SK-N-SH (cell line): ENCODE results near the gene HNRNPUL1. TPM values are rescaled to one million over a fixed set of nuclear protein-coding genes. Genes with fewer than 3 reads are reported as not detected.

ENCODE experiments used
- EP300 ChIP-seq, 2 experiments: IDR thresholded peaks; 2 replicates each; pipeline versions ENCODE4 v1.4.0 to v1.6.1; 2012; ENCODE audit warnings: borderline replicate concordance in 1 of 2, low read depth in 1 of 2, low read length in 1 of 2
- EZH2phosphoT487 ChIP-seq: fragments of 200-600 bp; sonication (generic); IDR thresholded peaks from 2 replicates; pipeline ENCODE4 v1.6.1; 2017; ENCODE audit warnings: low read depth, mixed run types, mild to moderate bottlenecking, antibody characterized with exemption, moderate library complexity, borderline replicate concordance
- FOSL2 ChIP-seq: IDR thresholded peaks from 2 replicates; pipeline ENCODE4 v1.4.0; 2012; ENCODE audit warnings: low read depth, mild to moderate bottlenecking, moderate library complexity, borderline replicate concordance
- GABPA ChIP-seq: IDR thresholded peaks from 2 replicates; pipeline ENCODE4 v1.4.0; 2012; ENCODE audit warnings: low read depth, mild to moderate bottlenecking
- JUND ChIP-seq: IDR thresholded peaks from 2 replicates; pipeline ENCODE4 v1.4.0; 2012
- MAX ChIP-seq: IDR thresholded peaks from 2 replicates; pipeline ENCODE4 v1.4.0; 2012; ENCODE audit warnings: low read depth
- NFIC ChIP-seq: IDR thresholded peaks from 2 replicates; pipeline ENCODE4 v1.4.0; 2012; ENCODE audit warnings: borderline replicate concordance
- PBX3 ChIP-seq: IDR thresholded peaks from 2 replicates; pipeline ENCODE4; 2012
- POLR2AphosphoS5 ChIP-seq: IDR thresholded peaks from 2 replicates; pipeline ENCODE4 v1.6.1; 2012; ENCODE audit warnings: low read depth, low read length
- RAD21 ChIP-seq: IDR thresholded peaks from 2 replicates; pipeline ENCODE4 v1.6.1; 2012; ENCODE audit warnings: mild to moderate bottlenecking, low read length
- REST ChIP-seq: IDR thresholded peaks from 2 replicates; pipeline ENCODE4 v1.6.1; 2012; ENCODE audit warnings: mild to moderate bottlenecking, low read depth, low read length, moderate library complexity
- RFX5 ChIP-seq: IDR thresholded peaks from 2 replicates; pipeline ENCODE4 v1.6.1; 2012; ENCODE audit warnings: mild to moderate bottlenecking, improper control_type of control experiment, low read length
- RXRA ChIP-seq: IDR thresholded peaks from 2 replicates; pipeline ENCODE4 v1.4.0; 2012; ENCODE audit warnings: low read depth, mild to moderate bottlenecking, borderline replicate concordance
- SMC3 ChIP-seq: IDR thresholded peaks from 2 replicates; pipeline ENCODE4 v1.6.1; 2012; ENCODE audit warnings: low read depth, low read length, improper control_type of control experiment
- TAF1 ChIP-seq: IDR thresholded peaks from 2 replicates; pipeline ENCODE4 v1.6.1; 2012; ENCODE audit warnings: low read depth, mild to moderate bottlenecking, low read length, moderate library complexity, borderline replicate concordance
- TCF12 ChIP-seq: IDR thresholded peaks from 2 replicates; pipeline ENCODE4 v1.4.0; 2012
- TEAD4 ChIP-seq: IDR thresholded peaks from 2 replicates; pipeline ENCODE4 v1.4.0; 2012; ENCODE audit warnings: mild to moderate bottlenecking, borderline replicate concordance; ENCODE audit not compliant: insufficient read depth
- USF1 ChIP-seq: IDR thresholded peaks from 2 replicates; pipeline ENCODE4 v1.4.0; 2012; ENCODE audit warnings: low read depth, borderline replicate concordance
- YY1 ChIP-seq: IDR thresholded peaks from 2 replicates; pipeline ENCODE4 v1.4.0; 2012; ENCODE audit warnings: low read depth, mild to moderate bottlenecking
- polyA plus RNA-seq, 3 experiments: library from polyadenylated mRNA; depleted of rRNA; stranded (reverse); fragments of >200 nt; gene quantifications; 2 replicates each; pipeline ENCODE4 v1.2.3, GENCODE V29; 2012

Gene HNRNPUL1
- polyA plus RNA-seq, 1 of the 3 experiments (the other 2 are of a cell fraction): 41.5 TPM

GRCh38 chr19:41310033-41310831 lies 46.1 kb downstream of the HNRNPUL1 start, which contains the start of gene CCDC97 (continued):
- TF ChIP-seq REST (0 out of 2 replicates have a peak, but pooled peaks have one; percentile 20), POLR2AphosphoS5 (peak; percentile 69), FOSL2 (peak; percentile 23; the same call in 1 of the 2 replicates), MAX (peak; percentile 79), TEAD4 (no peak), EZH2phosphoT487 (no peak), EP300 (IDR thresholded peaks at IDR 0.05; ENCODE audit: borderline replicate concordance in 1 of 2, low read depth in 1 of 2, low read length in 1 of 2) (peak in 1 of 2 experiments; percentile 49; a peak in 1 of 4 replicates), RFX5 (no peak), YY1 (peak; percentile 63), NFIC (0 out of 2 replicates have a peak, but pooled peaks have one; percentile 15), SMC3 (0 out of 2 replicates have a peak, but pooled peaks have one; percentile 5), USF1 (peak; percentile 66), RAD21 (no peak), TAF1 (peak; percentile 77; the same call in 1 of the 2 replicates), TCF12 (peak; percentile 45; the same call in 1 of the 2 replicates), GABPA (peak; percentile 77), PBX3 (peak; percentile 52; the same call in 1 of the 2 replicates), JUND (no peak; the same call in 1 of the 2 replicates), RXRA (no peak)
